OCI-LY3 (cell line): Measurements from ENCODE around the gene IQGAP2.

Experiments
- CTCF ChIP-seq: fragments of 200-600, 300-600 bp; sonication (generic); IDR thresholded peaks from 2 replicates; pipeline ENCODE4 v1.5.1; 2014; ENCODE audit warnings: antibody characterized with exemption, low read length, low read depth
- EZH2phosphoT487 ChIP-seq: fragments of 200-600 bp; shearing (Covaris generic); IDR thresholded peaks from 2 replicates; pipeline ENCODE4 v1.6.1; 2018; ENCODE audit warnings: antibody characterized with exemption, mixed run types, low read depth

- TF ChIP-seq CTCF (no peak), EZH2phosphoT487 (no peak)
Observed at GRCh38 chr5:76615759-76616158, 212.7 kb downstream of the IQGAP2 start.
